ENCODE measurements around the gene UPP2.

- no peak for TF ChIP-seq CTCF (IDR thresholded peaks at IDR 0.05)
- no peak for TF ChIP-seq POLR2A (IDR thresholded peaks at IDR 0.05)
These were observed 5.8 kb upstream of the UPP2 start for GRCh38 chr2:158095912-158096311.

Data from Peyer's patch (tissue), 4 donors.